Esophagus squamous epithelium (tissue), 4 donors: ENCODE results near the gene CDC27.

Experiments
- POLR2A ChIP-seq, 4 donors: fragments of 450-650 bp; IDR thresholded peaks; one replicate each; pipeline ENCODE4 v1.6.1; 2017; ENCODE audit warnings: antibody characterized with exemption in 4 of 4, mild to moderate bottlenecking in 4 of 4, moderate library complexity in 3 of 4
- TF ChIP-seq, protein P1 (sequence below), 6 experiments: fragments of 450-650 bp in 4 of 6; fragments of 200-600 bp in 2 of 6; sonication (generic) in 2 of 6; IDR thresholded peaks; one replicate each; pipeline ENCODE4 v1.5.1; 2016 to 2019; ENCODE audit warnings: antibody characterized with exemption in 6 of 6, mild to moderate bottlenecking in 4 of 6, moderate library complexity in 4 of 6

DNA sequence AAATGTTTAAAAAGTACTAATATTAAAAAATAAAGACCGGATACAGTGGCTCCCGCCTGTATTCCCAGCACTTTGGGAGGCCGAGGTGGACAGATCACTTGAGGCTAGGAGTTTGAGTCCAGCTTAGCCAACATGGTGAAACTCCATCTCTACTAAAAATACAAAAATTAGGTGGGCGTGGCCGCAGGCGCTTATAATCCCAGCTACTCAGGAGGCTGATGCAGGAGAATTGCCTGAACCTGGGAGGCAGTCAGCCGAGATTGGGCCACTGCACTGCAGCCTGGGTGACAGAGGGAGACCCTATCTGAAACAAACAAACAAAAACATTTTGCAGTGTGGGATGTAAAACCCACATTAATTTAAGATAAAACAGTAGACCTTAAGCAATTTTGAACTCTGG lies 11.8 kb downstream of the CDC27 start:
- TF ChIP-seq, protein P1, sequence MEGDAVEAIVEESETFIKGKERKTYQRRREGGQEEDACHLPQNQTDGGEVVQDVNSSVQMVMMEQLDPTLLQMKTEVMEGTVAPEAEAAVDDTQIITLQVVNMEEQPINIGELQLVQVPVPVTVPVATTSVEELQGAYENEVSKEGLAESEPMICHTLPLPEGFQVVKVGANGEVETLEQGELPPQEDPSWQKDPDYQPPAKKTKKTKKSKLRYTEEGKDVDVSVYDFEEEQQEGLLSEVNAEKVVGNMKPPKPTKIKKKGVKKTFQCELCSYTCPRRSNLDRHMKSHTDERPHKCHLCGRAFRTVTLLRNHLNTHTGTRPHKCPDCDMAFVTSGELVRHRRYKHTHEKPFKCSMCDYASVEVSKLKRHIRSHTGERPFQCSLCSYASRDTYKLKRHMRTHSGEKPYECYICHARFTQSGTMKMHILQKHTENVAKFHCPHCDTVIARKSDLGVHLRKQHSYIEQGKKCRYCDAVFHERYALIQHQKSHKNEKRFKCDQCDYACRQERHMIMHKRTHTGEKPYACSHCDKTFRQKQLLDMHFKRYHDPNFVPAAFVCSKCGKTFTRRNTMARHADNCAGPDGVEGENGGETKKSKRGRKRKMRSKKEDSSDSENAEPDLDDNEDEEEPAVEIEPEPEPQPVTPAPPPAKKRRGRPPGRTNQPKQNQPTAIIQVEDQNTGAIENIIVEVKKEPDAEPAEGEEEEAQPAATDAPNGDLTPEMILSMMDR (IDR thresholded peaks at IDR 0.05), result no peak
- no peak for TF ChIP-seq POLR2A (IDR thresholded peaks at IDR 0.05)
